ENCODE data around the gene CERS1.

CERS1 gene

DNA sequence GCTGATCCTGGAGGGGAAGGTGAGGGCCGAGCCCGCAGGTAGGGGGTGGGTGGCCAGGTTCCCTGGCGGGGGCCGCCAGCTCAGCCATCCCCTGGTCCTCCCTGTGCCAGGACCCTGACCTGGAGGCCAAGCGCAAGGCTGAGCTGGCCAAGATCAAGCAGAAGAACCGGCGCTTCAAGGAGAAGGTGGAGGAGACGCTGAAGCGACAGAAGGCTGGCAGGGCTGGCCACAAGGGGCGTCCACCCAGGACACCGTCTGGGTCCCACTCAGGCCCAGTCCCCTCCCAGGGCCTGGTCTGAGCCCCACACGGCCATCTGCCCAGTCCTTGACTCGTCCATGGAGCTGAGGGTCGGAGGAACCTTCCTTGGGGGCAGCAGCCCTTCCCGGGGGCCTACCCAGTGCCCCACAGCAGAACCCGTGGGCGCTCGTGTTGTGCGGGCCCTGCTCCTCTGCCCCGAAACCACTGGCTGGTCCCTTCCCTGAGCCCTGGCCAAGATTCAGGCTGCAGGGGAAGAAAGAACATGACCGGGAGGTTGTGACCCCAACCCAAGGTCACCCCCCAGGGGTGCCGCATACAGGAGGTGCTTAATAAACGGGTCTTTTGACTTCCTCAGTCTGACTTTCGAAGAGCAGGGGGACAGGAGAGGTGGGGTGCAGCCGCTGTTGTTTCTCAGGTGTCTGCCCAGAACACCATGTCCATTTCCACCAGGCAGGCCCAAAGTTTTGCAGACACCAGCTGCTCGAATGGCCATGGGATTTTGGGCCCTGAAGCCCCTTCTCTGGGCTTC lies 32.3 kb upstream of the CERS1 start:
- peaks cover 15% of the 10 kb centered on the region; the same call in 1 of the 2 replicates for H3K36me3 ChIP-seq (ENCODE audit: insufficient read depth, low read length)
- H3K4me1 ChIP-seq (ENCODE audit: insufficient read depth, low read length, poor library complexity, severe bottlenecking) = no peaks in the 10 kb centered on the region
- TF ChIP-seq, protein P1, sequence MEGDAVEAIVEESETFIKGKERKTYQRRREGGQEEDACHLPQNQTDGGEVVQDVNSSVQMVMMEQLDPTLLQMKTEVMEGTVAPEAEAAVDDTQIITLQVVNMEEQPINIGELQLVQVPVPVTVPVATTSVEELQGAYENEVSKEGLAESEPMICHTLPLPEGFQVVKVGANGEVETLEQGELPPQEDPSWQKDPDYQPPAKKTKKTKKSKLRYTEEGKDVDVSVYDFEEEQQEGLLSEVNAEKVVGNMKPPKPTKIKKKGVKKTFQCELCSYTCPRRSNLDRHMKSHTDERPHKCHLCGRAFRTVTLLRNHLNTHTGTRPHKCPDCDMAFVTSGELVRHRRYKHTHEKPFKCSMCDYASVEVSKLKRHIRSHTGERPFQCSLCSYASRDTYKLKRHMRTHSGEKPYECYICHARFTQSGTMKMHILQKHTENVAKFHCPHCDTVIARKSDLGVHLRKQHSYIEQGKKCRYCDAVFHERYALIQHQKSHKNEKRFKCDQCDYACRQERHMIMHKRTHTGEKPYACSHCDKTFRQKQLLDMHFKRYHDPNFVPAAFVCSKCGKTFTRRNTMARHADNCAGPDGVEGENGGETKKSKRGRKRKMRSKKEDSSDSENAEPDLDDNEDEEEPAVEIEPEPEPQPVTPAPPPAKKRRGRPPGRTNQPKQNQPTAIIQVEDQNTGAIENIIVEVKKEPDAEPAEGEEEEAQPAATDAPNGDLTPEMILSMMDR (conservative IDR thresholded peaks at IDR 0.05; ENCODE audit: low read length) = no peak
- no peak for TF ChIP-seq EZH2phosphoT487 (IDR thresholded peaks at IDR 0.05; ENCODE audit: borderline replicate concordance)
- no peaks in the 10 kb centered on the region for H3K27me3 ChIP-seq (ENCODE audit: insufficient read depth, low read length, poor library complexity, severe bottlenecking)
- H3K9me3 ChIP-seq (ENCODE audit: insufficient read depth, low read depth, low read length) = no peaks in the 10 kb centered on the region
- H3K9ac ChIP-seq (ENCODE audit: low read depth, low read length, poor library complexity, severe bottlenecking) = no peak overlapping the region
- H3F3A ChIP-seq (ENCODE audit: low read depth) = no peaks in the 10 kb centered on the region
- H3K79me2 ChIP-seq (ENCODE audit: insufficient read depth, low read length) = no peaks in the 10 kb centered on the region
- H2AFZ ChIP-seq (ENCODE audit: low read length) = no peak overlapping the region
- H3K4me2 ChIP-seq (ENCODE audit: low read depth, low read length, poor library complexity, severe bottlenecking) = no peak overlapping the region
- H4K20me1 ChIP-seq (ENCODE audit: insufficient read depth, low read length, poor library complexity, severe bottlenecking) = no peaks in the 10 kb centered on the region
- H3K9me2 ChIP-seq (replicated peaks; ENCODE audit: low read depth, low read length) = no peaks in the 10 kb centered on the region
- no peak overlapping the region for H3K4me3 ChIP-seq (ENCODE audit: low read length, poor library complexity, severe bottlenecking)

DNA sequence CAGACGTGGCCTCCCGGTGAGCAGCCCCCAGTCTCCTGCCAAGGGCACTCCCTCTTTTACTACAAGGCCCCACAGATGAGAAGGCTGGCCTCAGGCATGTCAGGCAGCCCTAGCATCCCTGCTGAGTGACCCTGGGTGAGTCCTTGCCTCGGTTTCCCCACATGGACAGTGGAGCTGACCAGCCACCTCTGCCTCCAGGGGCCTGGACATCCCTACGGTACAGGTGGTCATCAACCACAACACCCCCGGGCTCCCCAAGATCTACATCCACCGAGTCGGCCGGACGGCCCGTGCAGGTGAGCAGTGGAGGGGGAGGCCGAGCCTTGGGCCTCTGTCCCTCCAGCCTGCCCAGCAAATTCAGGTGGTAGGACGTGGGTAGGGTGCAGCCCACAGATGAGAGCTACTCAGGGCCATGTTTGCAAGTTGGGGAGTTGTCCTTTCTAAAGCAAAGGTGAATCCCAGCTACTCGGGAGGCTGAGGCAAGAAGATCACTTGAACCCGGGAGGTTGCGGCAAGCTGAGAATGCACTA lies 28.8 kb upstream of the CERS1 start:
- TF ChIP-seq EZH2phosphoT487 (IDR thresholded peaks at IDR 0.05; ENCODE audit: borderline replicate concordance) = no peak
- TF ChIP-seq, protein P1 (conservative IDR thresholded peaks at IDR 0.05; ENCODE audit: low read length) = no peak
- H3K27me3 ChIP-seq (ENCODE audit: insufficient read depth, low read length, poor library complexity, severe bottlenecking) = no peaks in the 10 kb centered on the region
- H3K9me3 ChIP-seq (ENCODE audit: insufficient read depth, low read depth, low read length) = no peaks in the 10 kb centered on the region
- H3K4me2 ChIP-seq (ENCODE audit: low read depth, low read length, poor library complexity, severe bottlenecking) = no peak overlapping the region
- no peaks in the 10 kb centered on the region for H3F3A ChIP-seq (ENCODE audit: low read depth)
- H4K20me1 ChIP-seq (ENCODE audit: insufficient read depth, low read length, poor library complexity, severe bottlenecking) = peaks cover 4% of the 10 kb centered on the region
- H3K36me3 ChIP-seq (ENCODE audit: insufficient read depth, low read length) = peaks cover 27% of the 10 kb centered on the region; the same call in 1 of the 2 replicates
- no peaks in the 10 kb centered on the region for H3K4me1 ChIP-seq (ENCODE audit: insufficient read depth, low read length, poor library complexity, severe bottlenecking)
- no peaks in the 10 kb centered on the region for H3K9me2 ChIP-seq (replicated peaks; ENCODE audit: low read depth, low read length)
- H3K79me2 ChIP-seq (ENCODE audit: insufficient read depth, low read length) = peaks cover 22% of the 10 kb centered on the region
- no peak overlapping the region for H3K4me3 ChIP-seq (ENCODE audit: low read length, poor library complexity, severe bottlenecking)
- no peak overlapping the region for H2AFZ ChIP-seq (ENCODE audit: low read length)
- H3K9ac ChIP-seq (ENCODE audit: low read depth, low read length, poor library complexity, severe bottlenecking) = no peak overlapping the region

DNA sequence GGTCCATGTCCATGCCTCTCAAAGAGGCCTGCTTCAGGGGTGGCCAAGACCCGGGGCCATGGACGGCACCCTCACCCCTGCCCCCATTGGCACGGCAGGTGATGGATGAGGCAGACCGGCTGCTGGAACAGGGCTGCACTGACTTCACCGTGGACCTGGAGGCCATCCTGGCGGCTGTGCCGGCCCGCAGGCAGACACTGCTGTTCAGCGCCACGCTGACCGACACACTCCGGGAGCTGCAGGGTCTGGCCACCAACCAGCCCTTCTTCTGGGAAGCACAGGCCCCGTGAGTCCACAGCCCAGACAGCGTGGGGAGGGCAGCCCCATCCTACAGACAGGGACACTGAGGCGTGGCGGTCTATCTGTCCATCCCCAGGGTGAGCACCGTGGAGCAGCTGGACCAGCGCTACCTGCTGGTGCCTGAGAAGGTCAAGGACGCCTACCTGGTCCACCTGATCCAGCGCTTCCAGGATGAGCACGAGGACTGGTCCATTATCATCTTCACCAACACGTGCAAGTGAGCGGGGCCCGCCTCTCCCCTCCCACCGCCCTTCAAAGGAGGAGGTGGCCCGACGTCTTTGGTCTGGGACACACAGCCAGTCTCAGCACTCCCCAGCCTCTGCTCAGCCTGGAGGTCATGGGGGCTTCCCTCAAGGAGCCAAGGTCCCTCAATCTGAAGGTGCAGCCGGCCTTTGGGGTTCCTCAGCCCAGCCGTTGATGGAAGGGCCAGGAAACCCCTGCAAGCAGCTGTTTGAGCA lies 26.4 kb upstream of the CERS1 start:
- Histone ChIP-seq H3K4me1 (ENCODE audit: insufficient read depth, low read length, poor library complexity, severe bottlenecking) (no peaks in the 10 kb centered on the region), H3K4me2 (ENCODE audit: low read depth, low read length, poor library complexity, severe bottlenecking) (no peak overlapping the region), H2AFZ (ENCODE audit: low read length) (no peak overlapping the region), H3K36me3 (ENCODE audit: insufficient read depth, low read length) (peaks cover 27% of the 10 kb centered on the region; the same call in 1 of the 2 replicates), H3K9ac (ENCODE audit: low read depth, low read length, poor library complexity, severe bottlenecking) (no peak overlapping the region), H4K20me1 (ENCODE audit: insufficient read depth, low read length, poor library complexity, severe bottlenecking) (peaks cover 10% of the 10 kb centered on the region), H3K9me3 (ENCODE audit: insufficient read depth, low read depth, low read length) (no peaks in the 10 kb centered on the region), H3K27me3 (ENCODE audit: insufficient read depth, low read length, poor library complexity, severe bottlenecking) (no peaks in the 10 kb centered on the region), H3K9me2 (replicated peaks; ENCODE audit: low read depth, low read length) (no peaks in the 10 kb centered on the region), H3K79me2 (ENCODE audit: insufficient read depth, low read length) (peaks cover 40% of the 10 kb centered on the region), H3K4me3 (ENCODE audit: low read length, poor library complexity, severe bottlenecking) (no peak overlapping the region), H3F3A (ENCODE audit: low read depth) (no peaks in the 10 kb centered on the region)
- TF ChIP-seq EZH2phosphoT487 (IDR thresholded peaks at IDR 0.05; ENCODE audit: borderline replicate concordance) = no peak
- TF ChIP-seq, protein P1 (conservative IDR thresholded peaks at IDR 0.05; ENCODE audit: low read length) = no peak
